K562 (cell line): ENCODE data around the gene MAP10. TPM values are rescaled to one million over a fixed set of nuclear protein-coding genes. Genes with fewer than 3 reads are reported as not detected.

Experiments
- EP400 ChIP-seq: fragments of 450-650 bp; IDR thresholded peaks from 2 replicates; pipeline ENCODE4 v1.6.1; 2017; ENCODE audit warnings: antibody characterized with exemption, mild to moderate bottlenecking, moderate library complexity
- HDAC3 ChIP-seq: fragments of 450-650 bp; IDR thresholded peaks from 2 replicates; pipeline ENCODE4 v1.6.1; 2018; ENCODE audit warnings: borderline replicate concordance, mild to moderate bottlenecking, moderate library complexity; ENCODE audit not compliant: partially characterized antibody
- HNRNPK ChIP-seq: fragments of 200-400 bp; formaldehyde crosslinking; IDR thresholded peaks from one replicate; pipeline ENCODE4 v1.6.1; 2018; ENCODE audit warnings: mild to moderate bottlenecking, low read depth, low read length; ENCODE audit not compliant: poor library complexity, severe bottlenecking
- NCOA2 ChIP-seq, 2 experiments: fragments of 450-650 bp; IDR thresholded peaks; 2 replicates each; pipeline ENCODE4 v1.6.1; 2018; ENCODE audit warnings: mild to moderate bottlenecking in 2 of 2, moderate library complexity in 1 of 2; ENCODE audit not compliant: partially characterized antibody in 2 of 2
- PKNOX1 ChIP-seq: fragments of 450-650 bp; IDR thresholded peaks from 2 replicates; pipeline ENCODE4 v1.6.1; 2016
- PURB ChIP-seq: sonication (generic); formaldehyde crosslinking; IDR thresholded peaks from 2 replicates; pipeline ENCODE4 v1.9.0; 2021; ENCODE audit warnings: low read depth, mild to moderate bottlenecking, missing genetic modification reagents
- RFX5 ChIP-seq: IDR thresholded peaks from 2 replicates; pipeline ENCODE4 v1.6.1; 2011; ENCODE audit warnings: low read depth, mild to moderate bottlenecking, improper control_type of control experiment, low read length
- polyA plus RNA-seq, 8 experiments: library from polyadenylated mRNA; depleted of rRNA in 4 of 8; stranded (reverse) in 5 of 8; unstranded in 3 of 8; fragments of >200 nt; fragmentation: Nextera tagmentation in 2 of 8; fragmentation: Illumina TruSeq in 1 of 8; extraction: Ambion mirVana in 2 of 8; extraction: Trizol in 1 of 8; gene quantifications; 2 replicates each; pipeline versions ENCODE4 v1.2.1 to v1.2.3, GENCODE V29; 2011 to 2014; ENCODE audit warnings: inconsistent platforms in 1 of 8, missing spikeins in 1 of 8
- total RNA-seq, 7 experiments: library from RNA; depleted of rRNA in 6 of 7; stranded (reverse); fragments of >200 nt in 6 of 7; fragmentation: Illumina TruSeq in 2 of 7; extraction: Trizol in 2 of 7; gene quantifications; 2 replicates each; pipeline versions ENCODE4 v1.2.1 to v1.2.3, GENCODE V29; 2011 to 2021; ENCODE audit warnings: low replicate concordance in 1 of 7
- TF ChIP-seq, protein P1 (sequence below): sonication (generic); formaldehyde crosslinking; IDR thresholded peaks from 2 replicates; pipeline ENCODE4 v1.8.0; 2023; ENCODE audit warnings: mild to moderate bottlenecking, missing genetic modification reagents

Gene MAP10
- total and polyA plus RNA-seq, 9 of the 15 experiments (the other 6 are each of a cell fraction or from before 2014, with no cell fraction given) = 0.11 to 0.98 (median 0.69) TPM

- TF ChIP-seq, protein P1, sequence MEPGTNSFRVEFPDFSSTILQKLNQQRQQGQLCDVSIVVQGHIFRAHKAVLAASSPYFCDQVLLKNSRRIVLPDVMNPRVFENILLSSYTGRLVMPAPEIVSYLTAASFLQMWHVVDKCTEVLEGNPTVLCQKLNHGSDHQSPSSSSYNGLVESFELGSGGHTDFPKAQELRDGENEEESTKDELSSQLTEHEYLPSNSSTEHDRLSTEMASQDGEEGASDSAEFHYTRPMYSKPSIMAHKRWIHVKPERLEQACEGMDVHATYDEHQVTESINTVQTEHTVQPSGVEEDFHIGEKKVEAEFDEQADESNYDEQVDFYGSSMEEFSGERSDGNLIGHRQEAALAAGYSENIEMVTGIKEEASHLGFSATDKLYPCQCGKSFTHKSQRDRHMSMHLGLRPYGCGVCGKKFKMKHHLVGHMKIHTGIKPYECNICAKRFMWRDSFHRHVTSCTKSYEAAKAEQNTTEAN (CRISPR knock-in tag) = no peak
- no peak for TF ChIP-seq HNRNPK
- no peak for TF ChIP-seq PKNOX1
- no peak for TF ChIP-seq NCOA2 (IDR thresholded peaks at IDR 0.05; ENCODE audit: partially characterized antibody in 2 of 2)
- TF ChIP-seq PURB (CRISPR knock-in tag) = no peak
- TF ChIP-seq RFX5 = no peak
- peak; percentile 54 for TF ChIP-seq HDAC3
- TF ChIP-seq EP400 = peak; percentile 3; the same call in 1 of the 2 replicates
Measured at GRCh38 chr1:232805269-232806185, at the start of gene MAP10 (continued).
